Measurements from ENCODE around the gene TMPRSS3.

GRCh38 chr21:42440187-42440792 is 44.4 kb upstream of the TMPRSS3 start:
- TF ChIP-seq CTCF (IDR thresholded peaks at IDR 0.05) (no peak), EZH2 (IDR thresholded peaks at IDR 0.05; ENCODE audit: borderline replicate concordance, insufficient read depth, low read depth, low read length, poor library complexity, severe bottlenecking) (no peak)

Data from B cell (primary cell).